ENCODE data around the gene PLSCR4. TPM values are rescaled to one million over a fixed set of nuclear protein-coding genes. Genes with fewer than 3 reads are reported as not detected.

Gene PLSCR4
- total and polyA plus RNA-seq, 2 of the 8 experiments (the other 6 are each of a cell fraction or from before 2014, with no cell fraction given) = 1.8 to 2.9 TPM

DNA sequence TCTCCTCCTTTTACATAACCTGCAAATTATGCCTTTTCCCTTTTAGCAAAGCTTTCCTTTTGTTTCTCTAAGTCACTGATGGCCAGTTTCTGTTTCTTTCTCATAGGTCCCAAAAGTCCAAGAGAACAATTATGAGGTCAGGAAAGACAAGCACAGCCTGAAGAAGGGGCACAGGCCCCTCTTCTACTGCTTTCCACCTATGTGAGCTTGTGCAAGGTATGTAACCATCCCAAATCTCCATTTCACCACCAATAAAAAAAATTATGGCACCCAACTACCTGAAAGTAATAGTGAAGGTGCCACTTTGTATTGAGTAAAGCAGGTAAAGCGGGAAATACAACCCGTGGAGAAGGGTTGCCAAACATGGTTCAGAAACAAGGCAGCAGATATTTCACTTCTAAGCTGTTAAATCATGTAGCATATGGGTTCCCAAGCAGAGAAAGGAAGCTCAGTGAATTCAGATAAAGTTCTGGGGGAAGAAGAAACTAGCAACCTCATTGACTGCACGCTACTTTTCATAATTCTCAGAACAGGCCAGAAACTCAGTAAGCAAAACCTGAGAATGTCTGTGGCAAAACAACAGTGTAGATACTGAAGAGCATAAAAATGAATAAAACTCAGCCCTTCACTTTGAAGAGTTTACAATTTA lies 94.1 kb downstream of the PLSCR4 start (continued):
- TF ChIP-seq, protein P1, sequence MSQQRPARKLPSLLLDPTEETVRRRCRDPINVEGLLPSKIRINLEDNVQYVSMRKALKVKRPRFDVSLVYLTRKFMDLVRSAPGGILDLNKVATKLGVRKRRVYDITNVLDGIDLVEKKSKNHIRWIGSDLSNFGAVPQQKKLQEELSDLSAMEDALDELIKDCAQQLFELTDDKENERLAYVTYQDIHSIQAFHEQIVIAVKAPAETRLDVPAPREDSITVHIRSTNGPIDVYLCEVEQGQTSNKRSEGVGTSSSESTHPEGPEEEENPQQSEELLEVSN (IDR thresholded peaks at IDR 0.05) = no peak
- TF ChIP-seq SP1 (IDR thresholded peaks at IDR 0.05; ENCODE audit: low read depth, low read length) (no peak), ASH2L (IDR thresholded peaks at IDR 0.05; ENCODE audit: low read length) (no peak), CBX8 (IDR thresholded peaks at IDR 0.05; ENCODE audit: borderline replicate concordance, low read depth, low read length) (no peak), KDM5A (IDR thresholded peaks at IDR 0.05; ENCODE audit: low read length) (no peak), CHD1 (IDR thresholded peaks at IDR 0.05; ENCODE audit: low read depth, low read length) (no peak)
- TF ChIP-seq, protein P2, sequence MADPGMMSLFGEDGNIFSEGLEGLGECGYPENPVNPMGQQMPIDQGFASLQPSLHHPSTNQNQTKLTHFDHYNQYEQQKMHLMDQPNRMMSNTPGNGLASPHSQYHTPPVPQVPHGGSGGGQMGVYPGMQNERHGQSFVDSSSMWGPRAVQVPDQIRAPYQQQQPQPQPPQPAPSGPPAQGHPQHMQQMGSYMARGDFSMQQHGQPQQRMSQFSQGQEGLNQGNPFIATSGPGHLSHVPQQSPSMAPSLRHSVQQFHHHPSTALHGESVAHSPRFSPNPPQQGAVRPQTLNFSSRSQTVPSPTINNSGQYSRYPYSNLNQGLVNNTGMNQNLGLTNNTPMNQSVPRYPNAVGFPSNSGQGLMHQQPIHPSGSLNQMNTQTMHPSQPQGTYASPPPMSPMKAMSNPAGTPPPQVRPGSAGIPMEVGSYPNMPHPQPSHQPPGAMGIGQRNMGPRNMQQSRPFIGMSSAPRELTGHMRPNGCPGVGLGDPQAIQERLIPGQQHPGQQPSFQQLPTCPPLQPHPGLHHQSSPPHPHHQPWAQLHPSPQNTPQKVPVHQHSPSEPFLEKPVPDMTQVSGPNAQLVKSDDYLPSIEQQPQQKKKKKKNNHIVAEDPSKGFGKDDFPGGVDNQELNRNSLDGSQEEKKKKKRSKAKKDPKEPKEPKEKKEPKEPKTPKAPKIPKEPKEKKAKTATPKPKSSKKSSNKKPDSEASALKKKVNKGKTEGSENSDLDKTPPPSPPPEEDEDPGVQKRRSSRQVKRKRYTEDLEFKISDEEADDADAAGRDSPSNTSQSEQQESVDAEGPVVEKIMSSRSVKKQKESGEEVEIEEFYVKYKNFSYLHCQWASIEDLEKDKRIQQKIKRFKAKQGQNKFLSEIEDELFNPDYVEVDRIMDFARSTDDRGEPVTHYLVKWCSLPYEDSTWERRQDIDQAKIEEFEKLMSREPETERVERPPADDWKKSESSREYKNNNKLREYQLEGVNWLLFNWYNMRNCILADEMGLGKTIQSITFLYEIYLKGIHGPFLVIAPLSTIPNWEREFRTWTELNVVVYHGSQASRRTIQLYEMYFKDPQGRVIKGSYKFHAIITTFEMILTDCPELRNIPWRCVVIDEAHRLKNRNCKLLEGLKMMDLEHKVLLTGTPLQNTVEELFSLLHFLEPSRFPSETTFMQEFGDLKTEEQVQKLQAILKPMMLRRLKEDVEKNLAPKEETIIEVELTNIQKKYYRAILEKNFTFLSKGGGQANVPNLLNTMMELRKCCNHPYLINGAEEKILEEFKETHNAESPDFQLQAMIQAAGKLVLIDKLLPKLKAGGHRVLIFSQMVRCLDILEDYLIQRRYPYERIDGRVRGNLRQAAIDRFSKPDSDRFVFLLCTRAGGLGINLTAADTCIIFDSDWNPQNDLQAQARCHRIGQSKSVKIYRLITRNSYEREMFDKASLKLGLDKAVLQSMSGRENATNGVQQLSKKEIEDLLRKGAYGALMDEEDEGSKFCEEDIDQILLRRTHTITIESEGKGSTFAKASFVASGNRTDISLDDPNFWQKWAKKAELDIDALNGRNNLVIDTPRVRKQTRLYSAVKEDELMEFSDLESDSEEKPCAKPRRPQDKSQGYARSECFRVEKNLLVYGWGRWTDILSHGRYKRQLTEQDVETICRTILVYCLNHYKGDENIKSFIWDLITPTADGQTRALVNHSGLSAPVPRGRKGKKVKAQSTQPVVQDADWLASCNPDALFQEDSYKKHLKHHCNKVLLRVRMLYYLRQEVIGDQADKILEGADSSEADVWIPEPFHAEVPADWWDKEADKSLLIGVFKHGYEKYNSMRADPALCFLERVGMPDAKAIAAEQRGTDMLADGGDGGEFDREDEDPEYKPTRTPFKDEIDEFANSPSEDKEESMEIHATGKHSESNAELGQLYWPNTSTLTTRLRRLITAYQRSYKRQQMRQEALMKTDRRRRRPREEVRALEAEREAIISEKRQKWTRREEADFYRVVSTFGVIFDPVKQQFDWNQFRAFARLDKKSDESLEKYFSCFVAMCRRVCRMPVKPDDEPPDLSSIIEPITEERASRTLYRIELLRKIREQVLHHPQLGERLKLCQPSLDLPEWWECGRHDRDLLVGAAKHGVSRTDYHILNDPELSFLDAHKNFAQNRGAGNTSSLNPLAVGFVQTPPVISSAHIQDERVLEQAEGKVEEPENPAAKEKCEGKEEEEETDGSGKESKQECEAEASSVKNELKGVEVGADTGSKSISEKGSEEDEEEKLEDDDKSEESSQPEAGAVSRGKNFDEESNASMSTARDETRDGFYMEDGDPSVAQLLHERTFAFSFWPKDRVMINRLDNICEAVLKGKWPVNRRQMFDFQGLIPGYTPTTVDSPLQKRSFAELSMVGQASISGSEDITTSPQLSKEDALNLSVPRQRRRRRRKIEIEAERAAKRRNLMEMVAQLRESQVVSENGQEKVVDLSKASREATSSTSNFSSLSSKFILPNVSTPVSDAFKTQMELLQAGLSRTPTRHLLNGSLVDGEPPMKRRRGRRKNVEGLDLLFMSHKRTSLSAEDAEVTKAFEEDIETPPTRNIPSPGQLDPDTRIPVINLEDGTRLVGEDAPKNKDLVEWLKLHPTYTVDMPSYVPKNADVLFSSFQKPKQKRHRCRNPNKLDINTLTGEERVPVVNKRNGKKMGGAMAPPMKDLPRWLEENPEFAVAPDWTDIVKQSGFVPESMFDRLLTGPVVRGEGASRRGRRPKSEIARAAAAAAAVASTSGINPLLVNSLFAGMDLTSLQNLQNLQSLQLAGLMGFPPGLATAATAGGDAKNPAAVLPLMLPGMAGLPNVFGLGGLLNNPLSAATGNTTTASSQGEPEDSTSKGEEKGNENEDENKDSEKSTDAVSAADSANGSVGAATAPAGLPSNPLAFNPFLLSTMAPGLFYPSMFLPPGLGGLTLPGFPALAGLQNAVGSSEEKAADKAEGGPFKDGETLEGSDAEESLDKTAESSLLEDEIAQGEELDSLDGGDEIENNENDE (IDR thresholded peaks at IDR 0.05; ENCODE audit: insufficient replicate concordance, low read length) = no peak
- TF ChIP-seq, protein P3, sequence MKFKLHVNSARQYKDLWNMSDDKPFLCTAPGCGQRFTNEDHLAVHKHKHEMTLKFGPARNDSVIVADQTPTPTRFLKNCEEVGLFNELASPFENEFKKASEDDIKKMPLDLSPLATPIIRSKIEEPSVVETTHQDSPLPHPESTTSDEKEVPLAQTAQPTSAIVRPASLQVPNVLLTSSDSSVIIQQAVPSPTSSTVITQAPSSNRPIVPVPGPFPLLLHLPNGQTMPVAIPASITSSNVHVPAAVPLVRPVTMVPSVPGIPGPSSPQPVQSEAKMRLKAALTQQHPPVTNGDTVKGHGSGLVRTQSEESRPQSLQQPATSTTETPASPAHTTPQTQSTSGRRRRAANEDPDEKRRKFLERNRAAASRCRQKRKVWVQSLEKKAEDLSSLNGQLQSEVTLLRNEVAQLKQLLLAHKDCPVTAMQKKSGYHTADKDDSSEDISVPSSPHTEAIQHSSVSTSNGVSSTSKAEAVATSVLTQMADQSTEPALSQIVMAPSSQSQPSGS (IDR thresholded peaks at IDR 0.05; ENCODE audit: low read length) = no peak
